GM12864 (cell line): ENCODE results near the gene SARDH.

Experiments used
- DNase-seq: peaks from one replicate; pipeline ENCODE4 v3.0.0-alpha.2; 2011; ENCODE audit warnings: low read depth
- H3K4me3 ChIP-seq: 2 replicates; pipeline ENCODE4 v1.5.1; 2011; ENCODE audit warnings: mild to moderate bottlenecking, low read depth, low read length, control low read depth
- CTCF ChIP-seq: IDR thresholded peaks from 2 replicates; pipeline ENCODE4 v1.5.1; 2011; ENCODE audit warnings: low read depth, mild to moderate bottlenecking, moderate library complexity, low read length, control low read depth, inconsistent platforms; ENCODE audit errors: missing control alignments

The SARDH gene

GRCh38 chr9:133737774-133738639 is at the start of gene SARDH:
Gene SARDH, minus strand, starts transcription at chr9:133738352. Its CDS starts 4,179 bp downstream, at chr9:133734173.
- TF ChIP-seq CTCF = no peak
- no peak within 1 kb of the TSS for H3K4me3 ChIP-seq
- no peak for DNase-seq

DNA sequence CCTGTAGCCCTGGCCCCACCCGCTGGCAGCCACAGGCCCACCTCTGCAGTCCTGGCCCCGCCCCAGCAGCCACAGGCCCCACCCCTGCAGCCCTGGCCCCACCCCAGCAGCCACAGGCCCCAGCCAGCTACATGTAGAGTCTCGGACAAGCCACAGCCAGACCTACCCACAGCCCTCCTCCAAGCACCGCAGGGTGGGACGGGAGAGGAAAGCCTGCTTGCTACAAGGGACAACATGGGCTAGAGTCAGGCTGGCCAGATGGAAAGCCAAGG is 49.5 kb upstream of the SARDH start:
- TF ChIP-seq CTCF = no peak
- no peak overlapping the region for H3K4me3 ChIP-seq
- DNase-seq = peak; percentile 38

DNA sequence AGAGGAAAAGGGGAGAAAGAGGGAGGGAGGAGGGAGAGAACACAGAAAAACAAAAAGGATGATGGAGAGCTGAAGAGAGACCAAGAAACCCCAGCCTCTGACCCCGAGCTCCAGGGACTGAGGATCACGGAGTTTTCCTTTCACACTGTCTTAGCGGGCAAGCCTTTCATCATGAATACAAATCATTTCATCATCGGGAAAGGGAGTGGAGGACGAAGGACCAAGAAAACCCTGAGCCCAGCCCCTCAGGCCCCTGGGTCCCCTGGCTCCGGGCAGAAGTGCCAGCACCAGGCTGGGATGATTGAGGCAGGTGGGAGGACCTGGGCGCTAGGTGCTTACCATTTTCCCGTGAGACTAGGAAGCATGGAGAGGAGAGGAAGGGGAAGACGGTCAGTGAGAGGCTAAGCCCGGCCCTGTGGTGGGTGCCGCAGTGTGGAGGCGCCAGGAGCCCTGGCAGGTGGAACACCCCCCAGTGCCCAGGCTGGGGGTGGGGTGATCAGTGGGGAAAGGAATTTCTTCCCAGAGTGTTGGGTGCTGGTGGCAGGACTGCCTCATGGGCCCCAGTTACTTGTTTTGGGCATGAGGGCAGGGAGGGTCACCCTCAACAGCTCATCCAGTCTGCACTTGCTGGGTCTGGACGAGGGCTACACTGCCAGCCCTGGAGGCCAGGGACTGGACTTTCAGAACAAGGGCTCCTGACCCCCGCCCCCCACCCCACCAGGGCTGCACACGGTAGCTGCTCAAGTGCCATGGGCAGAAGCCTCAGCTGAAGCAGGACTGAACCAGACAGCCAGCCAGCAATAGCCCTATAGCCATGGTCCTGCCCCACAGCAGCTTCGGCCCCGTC is 49.0 kb upstream of the SARDH start:
- no peak for TF ChIP-seq CTCF
- DNase-seq = no peak
- peak overlapping the region; percentile 27; the same call in 1 of the 2 replicates for H3K4me3 ChIP-seq

DNA sequence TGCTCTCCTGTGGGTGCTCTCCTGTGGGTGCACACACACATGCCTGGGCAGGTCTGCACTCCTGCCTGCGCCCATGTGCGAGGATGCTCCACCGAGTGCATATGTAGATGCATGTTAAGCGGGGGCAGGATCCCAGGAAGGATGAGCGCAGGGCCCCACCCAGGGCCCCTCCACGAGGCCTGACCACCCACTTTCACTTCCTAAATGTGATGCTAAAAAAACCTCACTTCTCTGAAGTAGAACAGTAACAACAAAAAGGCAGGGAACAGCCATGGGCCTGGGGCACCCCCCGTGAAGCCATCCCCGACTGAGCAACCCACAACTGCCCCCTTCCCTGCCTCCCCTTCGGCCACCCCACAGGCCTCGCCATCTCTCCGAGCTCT is 48.2 kb upstream of the SARDH start:
- DNase-seq = peak; percentile 58
- peak overlapping the region; percentile 27; the same call in 1 of the 2 replicates for H3K4me3 ChIP-seq
- no peak for TF ChIP-seq CTCF

DNA sequence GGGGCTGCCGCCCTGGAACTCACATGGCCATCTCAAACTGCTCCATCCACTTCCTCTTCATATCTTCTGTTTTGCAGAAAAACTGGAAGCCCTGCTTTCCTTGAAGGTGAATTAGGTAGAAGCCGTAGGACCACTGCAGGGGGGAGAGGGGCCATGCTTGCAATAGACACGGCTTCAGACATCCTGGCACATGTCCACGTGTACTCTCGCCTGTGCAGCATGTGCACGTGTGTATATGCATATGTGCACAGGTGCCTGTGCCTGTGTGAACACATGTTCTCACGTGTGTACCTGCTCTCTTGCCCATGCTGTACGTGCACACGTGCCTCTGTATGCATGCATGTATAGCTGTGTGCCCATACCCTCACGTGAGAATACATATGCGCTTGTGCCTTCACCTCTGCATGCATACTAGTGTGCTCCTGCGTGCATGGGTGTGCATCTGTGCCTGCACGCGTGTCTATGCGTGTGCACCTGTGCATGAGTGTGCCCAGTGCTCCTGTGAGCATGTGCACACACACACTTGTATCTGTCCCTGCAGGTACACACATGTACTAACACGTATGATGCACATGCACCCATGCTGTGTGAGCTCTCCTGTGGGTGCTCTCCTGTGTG is 47.7 kb upstream of the SARDH start:
- TF ChIP-seq CTCF = no peak
- no peak overlapping the region for H3K4me3 ChIP-seq
- DNase-seq = no peak

GRCh38 chr9:133784731-133785561 is 46.8 kb upstream of the SARDH start:
- TF ChIP-seq CTCF = no peak
- DNase-seq = no peak

More at GRCh38 chr9:133784731-133785561, 46.8 kb upstream of the SARDH start:
- no peak overlapping the region for H3K4me3 ChIP-seq
